ENCODE data around the gene ITGAV. TPM values are rescaled to one million over a fixed set of nuclear protein-coding genes. Genes with fewer than 3 reads are reported as not detected.

The ITGAV gene
- total RNA-seq, 1 donor from 2014 or later, result 251 TPM

DNA sequence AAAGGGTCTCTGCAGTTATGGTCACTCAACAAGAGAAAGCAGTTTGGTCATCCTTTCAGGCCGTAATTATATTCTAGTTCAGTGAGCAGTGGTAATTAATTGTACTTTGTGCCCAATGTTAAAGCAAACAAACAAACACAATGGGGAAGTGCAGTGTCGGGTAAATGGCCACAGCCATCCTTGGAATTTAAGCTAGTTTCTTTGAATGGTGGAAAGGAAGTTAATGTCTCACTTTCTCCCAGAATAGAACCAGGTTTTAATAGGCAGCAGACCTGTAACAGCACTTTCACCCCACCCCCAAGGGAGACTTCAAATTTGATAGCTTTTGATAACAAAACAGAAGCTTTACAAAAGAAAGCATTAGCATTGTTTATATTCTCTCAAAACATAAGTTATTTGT is 20.0 kb upstream of the ITGAV start:
- Histone ChIP-seq H3K27me3 (ENCODE audit: control insufficient read depth, insufficient read depth, low read length) (no peaks in the 10 kb centered on the region), H3K36me3 (ENCODE audit: control insufficient read depth, insufficient read depth, low read length) (no peaks in the 10 kb centered on the region), H3K4me3 (ENCODE audit: low read depth, low read length) (no peak overlapping the region)
- DNase-seq (ENCODE audit: low read depth), result peak; percentile 71
- TF ChIP-seq, protein P1, sequence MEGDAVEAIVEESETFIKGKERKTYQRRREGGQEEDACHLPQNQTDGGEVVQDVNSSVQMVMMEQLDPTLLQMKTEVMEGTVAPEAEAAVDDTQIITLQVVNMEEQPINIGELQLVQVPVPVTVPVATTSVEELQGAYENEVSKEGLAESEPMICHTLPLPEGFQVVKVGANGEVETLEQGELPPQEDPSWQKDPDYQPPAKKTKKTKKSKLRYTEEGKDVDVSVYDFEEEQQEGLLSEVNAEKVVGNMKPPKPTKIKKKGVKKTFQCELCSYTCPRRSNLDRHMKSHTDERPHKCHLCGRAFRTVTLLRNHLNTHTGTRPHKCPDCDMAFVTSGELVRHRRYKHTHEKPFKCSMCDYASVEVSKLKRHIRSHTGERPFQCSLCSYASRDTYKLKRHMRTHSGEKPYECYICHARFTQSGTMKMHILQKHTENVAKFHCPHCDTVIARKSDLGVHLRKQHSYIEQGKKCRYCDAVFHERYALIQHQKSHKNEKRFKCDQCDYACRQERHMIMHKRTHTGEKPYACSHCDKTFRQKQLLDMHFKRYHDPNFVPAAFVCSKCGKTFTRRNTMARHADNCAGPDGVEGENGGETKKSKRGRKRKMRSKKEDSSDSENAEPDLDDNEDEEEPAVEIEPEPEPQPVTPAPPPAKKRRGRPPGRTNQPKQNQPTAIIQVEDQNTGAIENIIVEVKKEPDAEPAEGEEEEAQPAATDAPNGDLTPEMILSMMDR (IDR thresholded peaks at IDR 0.05; ENCODE audit: insufficient read depth, low read length, poor library complexity, severe bottlenecking), result no peak

DNA sequence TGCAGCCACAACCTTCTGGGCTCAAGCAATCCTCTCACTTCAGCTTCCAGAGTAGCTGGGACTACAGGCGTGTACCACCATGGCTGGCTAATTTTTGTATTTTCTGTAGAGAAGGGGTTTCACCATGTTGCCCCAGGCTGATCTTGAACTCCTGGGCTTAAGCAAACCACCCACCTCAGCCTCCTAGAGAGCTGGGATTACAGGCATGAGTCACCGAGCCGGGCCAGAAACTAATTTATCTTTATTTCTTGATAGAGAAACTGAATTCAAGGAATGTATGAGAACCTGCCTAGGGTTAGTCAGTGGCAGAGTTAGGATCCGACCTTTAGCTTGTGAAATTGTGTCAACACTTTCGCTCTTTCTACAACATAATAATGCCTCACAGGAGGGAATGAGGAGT is 19.3 kb upstream of the ITGAV start:
- peak; percentile 61 for DNase-seq (ENCODE audit: low read depth)
- H3K27me3 ChIP-seq (ENCODE audit: control insufficient read depth, insufficient read depth, low read length), result no peaks in the 10 kb centered on the region
- no peak overlapping the region for H3K4me3 ChIP-seq (ENCODE audit: low read depth, low read length)
- H3K36me3 ChIP-seq (ENCODE audit: control insufficient read depth, insufficient read depth, low read length), result no peaks in the 10 kb centered on the region
- TF ChIP-seq, protein P1 (IDR thresholded peaks at IDR 0.05; ENCODE audit: insufficient read depth, low read length, poor library complexity, severe bottlenecking), result no peak

DNA sequence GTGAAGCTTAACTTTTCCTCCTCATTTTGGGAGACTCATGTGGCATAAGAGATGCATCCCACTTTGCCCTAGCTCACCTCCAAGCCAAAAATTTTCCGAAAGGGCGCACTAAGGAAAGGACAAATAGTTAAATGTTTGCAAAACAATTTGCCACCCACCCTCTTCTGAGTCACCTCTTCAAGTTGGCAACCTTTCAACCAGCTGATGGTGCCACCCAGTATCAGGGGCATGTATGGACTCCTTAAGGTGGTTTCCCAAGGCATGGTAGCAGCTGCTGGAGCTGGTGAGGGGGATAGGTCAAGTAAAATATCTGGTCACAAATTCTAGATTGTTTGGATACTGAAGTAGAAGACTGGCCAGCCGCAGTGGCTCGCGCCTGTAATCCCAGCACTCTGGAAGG is 17.2 kb upstream of the ITGAV start:
- H3K27me3 ChIP-seq (ENCODE audit: control insufficient read depth, insufficient read depth, low read length), result no peaks in the 10 kb centered on the region
- TF ChIP-seq, protein P1 (IDR thresholded peaks at IDR 0.05; ENCODE audit: insufficient read depth, low read length, poor library complexity, severe bottlenecking), result no peak
- DNase-seq (ENCODE audit: low read depth), result no peak
- H3K36me3 ChIP-seq (ENCODE audit: control insufficient read depth, insufficient read depth, low read length), result no peaks in the 10 kb centered on the region
- H3K4me3 ChIP-seq (ENCODE audit: low read depth, low read length), result no peak overlapping the region

DNA sequence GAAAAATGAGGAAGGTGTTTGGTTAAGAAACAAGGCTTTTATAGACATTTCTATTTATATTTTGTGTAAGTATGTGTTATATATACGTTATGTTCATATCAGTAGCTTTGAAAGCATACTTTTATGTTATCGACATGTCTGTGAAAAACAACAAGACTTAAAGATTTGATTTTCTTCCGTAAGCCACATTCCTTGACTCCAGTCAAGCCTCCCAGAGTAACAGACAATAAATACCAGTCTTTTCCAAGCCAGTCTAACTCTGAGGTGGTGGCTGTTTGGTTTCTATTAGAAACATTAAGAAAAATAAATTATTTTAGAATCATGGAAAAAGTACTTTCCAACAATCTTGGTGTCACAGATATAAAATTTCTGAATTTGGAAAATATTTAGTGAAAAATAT is 16.3 kb upstream of the ITGAV start:
- no peak overlapping the region for H3K4me3 ChIP-seq (ENCODE audit: low read depth, low read length)
- TF ChIP-seq, protein P1 (IDR thresholded peaks at IDR 0.05; ENCODE audit: insufficient read depth, low read length, poor library complexity, severe bottlenecking), result no peak
- no peak for DNase-seq (ENCODE audit: low read depth)
- no peaks in the 10 kb centered on the region for H3K27me3 ChIP-seq (ENCODE audit: control insufficient read depth, insufficient read depth, low read length)
- H3K36me3 ChIP-seq (ENCODE audit: control insufficient read depth, insufficient read depth, low read length), result no peaks in the 10 kb centered on the region

DNA sequence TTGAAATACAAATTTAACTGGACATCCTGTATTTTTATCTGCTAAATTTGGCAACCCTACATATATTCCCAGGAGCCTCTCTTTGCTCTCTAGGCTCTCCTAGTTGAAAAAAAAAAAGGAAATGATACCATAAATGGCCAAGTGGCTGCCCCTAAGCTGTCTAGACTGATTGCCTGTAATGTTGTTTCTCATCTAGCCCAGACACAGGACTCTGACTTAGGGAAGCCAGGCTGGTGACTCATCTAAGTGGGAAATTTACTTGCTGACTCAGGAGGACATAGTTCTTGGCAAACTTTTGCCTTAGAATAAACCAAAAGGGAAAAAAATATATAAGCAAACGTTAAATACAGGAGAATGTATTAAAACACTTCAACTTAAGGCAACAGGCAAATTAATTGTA is 14.6 kb upstream of the ITGAV start:
- Histone ChIP-seq H3K27me3 (ENCODE audit: control insufficient read depth, insufficient read depth, low read length) (no peaks in the 10 kb centered on the region), H3K4me3 (ENCODE audit: low read depth, low read length) (no peak overlapping the region), H3K36me3 (ENCODE audit: control insufficient read depth, insufficient read depth, low read length) (no peaks in the 10 kb centered on the region)
- peak; percentile 99 for DNase-seq (ENCODE audit: low read depth)
- TF ChIP-seq, protein P1 (IDR thresholded peaks at IDR 0.05; ENCODE audit: insufficient read depth, low read length, poor library complexity, severe bottlenecking), result no peak

DNA sequence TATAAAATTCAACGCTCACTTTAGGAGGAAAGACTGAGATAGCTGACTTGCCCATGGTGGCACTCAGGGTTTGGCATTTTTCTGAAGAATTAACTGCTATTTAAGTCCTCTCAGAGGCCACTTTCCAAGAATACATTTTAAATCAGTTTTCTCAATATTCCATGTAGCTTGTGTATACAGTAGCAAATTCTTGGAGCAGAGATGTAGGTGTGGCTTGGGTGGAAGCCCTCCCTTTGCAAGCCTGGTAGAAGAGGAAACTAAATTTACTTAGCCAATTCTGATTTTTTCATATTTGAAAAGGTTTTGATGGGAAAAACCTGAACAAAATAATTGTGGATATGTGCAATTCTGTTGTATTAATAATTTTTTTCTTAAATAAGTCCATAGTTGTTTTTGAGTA is 14.0 kb upstream of the ITGAV start:
- Histone ChIP-seq H3K36me3 (ENCODE audit: control insufficient read depth, insufficient read depth, low read length) (no peaks in the 10 kb centered on the region), H3K4me3 (ENCODE audit: low read depth, low read length) (no peak overlapping the region)
- TF ChIP-seq, protein P1 (IDR thresholded peaks at IDR 0.05; ENCODE audit: insufficient read depth, low read length, poor library complexity, severe bottlenecking), result no peak

More for the DNA sequence above, 14.0 kb upstream of the ITGAV start:
- no peak for DNase-seq (ENCODE audit: low read depth)
- no peaks in the 10 kb centered on the region for H3K27me3 ChIP-seq (ENCODE audit: control insufficient read depth, insufficient read depth, low read length)
